Measurements from ENCODE around the gene MEA1.

DNA sequence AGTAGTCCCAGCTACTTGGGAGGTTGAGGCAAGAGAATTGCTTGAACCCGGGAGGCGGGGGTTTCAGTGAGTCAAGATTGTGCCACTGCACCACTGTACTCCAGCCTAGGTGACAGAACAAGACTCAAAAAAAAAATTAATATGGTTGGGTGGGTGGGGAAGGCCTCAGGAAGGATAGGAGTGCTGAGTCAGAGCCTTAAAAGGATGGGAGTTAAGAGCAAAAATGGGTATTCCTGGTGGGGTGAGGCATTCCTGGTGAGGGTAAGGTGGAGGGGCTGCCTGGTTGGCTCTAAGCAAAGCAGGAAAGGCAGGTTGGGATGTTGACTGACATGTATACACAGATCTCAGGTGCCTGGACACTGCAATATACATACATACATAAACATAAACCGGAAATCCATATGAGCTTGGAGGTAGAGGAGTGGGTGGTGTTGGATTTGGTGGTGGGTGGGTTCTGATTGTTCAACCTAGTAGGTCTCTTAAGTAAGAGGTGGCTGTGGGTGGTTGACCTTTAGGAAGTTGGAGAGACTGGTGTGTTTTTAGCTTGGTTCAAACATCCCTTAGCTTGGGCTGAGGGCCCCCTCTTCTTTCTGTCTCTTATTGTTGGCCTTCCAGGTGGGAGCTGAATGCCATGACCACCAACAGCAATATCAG lies 6.4 kb upstream of the MEA1 start:
- TF ChIP-seq, protein P1, sequence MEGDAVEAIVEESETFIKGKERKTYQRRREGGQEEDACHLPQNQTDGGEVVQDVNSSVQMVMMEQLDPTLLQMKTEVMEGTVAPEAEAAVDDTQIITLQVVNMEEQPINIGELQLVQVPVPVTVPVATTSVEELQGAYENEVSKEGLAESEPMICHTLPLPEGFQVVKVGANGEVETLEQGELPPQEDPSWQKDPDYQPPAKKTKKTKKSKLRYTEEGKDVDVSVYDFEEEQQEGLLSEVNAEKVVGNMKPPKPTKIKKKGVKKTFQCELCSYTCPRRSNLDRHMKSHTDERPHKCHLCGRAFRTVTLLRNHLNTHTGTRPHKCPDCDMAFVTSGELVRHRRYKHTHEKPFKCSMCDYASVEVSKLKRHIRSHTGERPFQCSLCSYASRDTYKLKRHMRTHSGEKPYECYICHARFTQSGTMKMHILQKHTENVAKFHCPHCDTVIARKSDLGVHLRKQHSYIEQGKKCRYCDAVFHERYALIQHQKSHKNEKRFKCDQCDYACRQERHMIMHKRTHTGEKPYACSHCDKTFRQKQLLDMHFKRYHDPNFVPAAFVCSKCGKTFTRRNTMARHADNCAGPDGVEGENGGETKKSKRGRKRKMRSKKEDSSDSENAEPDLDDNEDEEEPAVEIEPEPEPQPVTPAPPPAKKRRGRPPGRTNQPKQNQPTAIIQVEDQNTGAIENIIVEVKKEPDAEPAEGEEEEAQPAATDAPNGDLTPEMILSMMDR (conservative IDR thresholded peaks at IDR 0.05 in 1 of 2, IDR thresholded peaks at IDR 0.05 in 1 of 2; ENCODE audit: extremely low read depth in 1 of 2, insufficient read depth in 1 of 2, low read depth in 1 of 2, low read length in 2 of 2) = no peak
- TF ChIP-seq EZH2 (IDR thresholded peaks at IDR 0.05; ENCODE audit: borderline replicate concordance, low read length) = no peak

Measured in mammary epithelial cell (primary cell).